HEK293T (cell line): ENCODE measurements around the gene CD59.
"Not testable (repeated sequence)": the region's sequence is repeated elsewhere in the genome, so short reads cannot be mapped to it uniquely, and the experiment has no call there.

Experiments
- CTCF ChIA-PET: fragments of 350-600 bp; formaldehyde crosslinking; extraction: SDS; loops from one replicate; lab custom pipeline; 2021; ENCODE audit warnings: antibody characterized with exemption, inconsistent platforms; lab: Yijun Ruan, JAX
- POLR2A ChIA-PET: fragments of 350-600 bp; formaldehyde crosslinking; extraction: SDS; loops from one replicate; lab custom pipeline; 2020; ENCODE audit warnings: antibody characterized with exemption, inconsistent platforms; lab: Yijun Ruan, JAX
- DNase-seq: peaks from one replicate; pipeline ENCODE4 v3.0.0; 2012; ENCODE audit warnings: mixed read lengths; ENCODE audit errors: extremely low spot score
- ARNT ChIP-seq: fragments of 450-650 bp; IDR thresholded peaks from 2 replicates; pipeline ENCODE4 v1.6.1; 2017; ENCODE audit warnings: mild to moderate bottlenecking
- BHLHE40 ChIP-seq: fragments of 450-650 bp; IDR thresholded peaks from 2 replicates; pipeline ENCODE4 v1.6.1; 2016; ENCODE audit warnings: mild to moderate bottlenecking, moderate library complexity, borderline replicate concordance
- CTBP1 ChIP-seq: fragments of 450-650 bp; IDR thresholded peaks from 2 replicates; pipeline ENCODE4 v1.6.1; 2016; ENCODE audit warnings: borderline replicate concordance
- ELF4 ChIP-seq: fragments of 450-650 bp; IDR thresholded peaks from 2 replicates; pipeline ENCODE4 v1.6.1; 2017; ENCODE audit warnings: antibody characterized with exemption
- FOXA1 ChIP-seq: fragments of 450-650 bp; IDR thresholded peaks from 2 replicates; pipeline ENCODE4 v1.6.1; 2016; ENCODE audit warnings: mild to moderate bottlenecking
- FOXK2 ChIP-seq: fragments of 450-650 bp; IDR thresholded peaks from 2 replicates; pipeline ENCODE4 v1.6.1; 2016; ENCODE audit warnings: mild to moderate bottlenecking
- FOXM1 ChIP-seq: fragments of 450-650 bp; IDR thresholded peaks from 2 replicates; pipeline ENCODE4 v1.6.1; 2017; ENCODE audit warnings: mild to moderate bottlenecking, borderline replicate concordance
- HDGF ChIP-seq: fragments of 450-650 bp; IDR thresholded peaks from 2 replicates; pipeline ENCODE4 v1.6.1; 2017; ENCODE audit warnings: antibody characterized with exemption, borderline replicate concordance
- L3MBTL2 ChIP-seq: fragments of 450-650 bp; conservative IDR thresholded peaks from 2 replicates; pipeline ENCODE4 v1.6.1; 2016; ENCODE audit warnings: mild to moderate bottlenecking
- LEF1 ChIP-seq: fragments of 450-650 bp; IDR thresholded peaks from 2 replicates; pipeline ENCODE4 v1.6.1; 2017; ENCODE audit warnings: mild to moderate bottlenecking, borderline replicate concordance
- NFRKB ChIP-seq: fragments of 450-650 bp; IDR thresholded peaks from 2 replicates; pipeline ENCODE4 v1.6.1; 2016; ENCODE audit warnings: mild to moderate bottlenecking, moderate library complexity
- PKNOX1 ChIP-seq: fragments of 450-650 bp; IDR thresholded peaks from 2 replicates; pipeline ENCODE4 v1.6.1; 2016
- SP1 ChIP-seq: fragments of 450-650 bp; IDR thresholded peaks from 2 replicates; pipeline ENCODE4 v1.6.1; 2017
- SUZ12 ChIP-seq: fragments of 450-650 bp; IDR thresholded peaks from 2 replicates; pipeline ENCODE4 v1.6.1; 2016; ENCODE audit warnings: mild to moderate bottlenecking
- TARDBP ChIP-seq: fragments of 450-650 bp; IDR thresholded peaks from 2 replicates; pipeline ENCODE4 v1.6.1; 2016
- ZNF384 ChIP-seq: fragments of 450-650 bp; IDR thresholded peaks from 2 replicates; pipeline ENCODE4 v1.6.1; 2016

CD59 gene

DNA sequence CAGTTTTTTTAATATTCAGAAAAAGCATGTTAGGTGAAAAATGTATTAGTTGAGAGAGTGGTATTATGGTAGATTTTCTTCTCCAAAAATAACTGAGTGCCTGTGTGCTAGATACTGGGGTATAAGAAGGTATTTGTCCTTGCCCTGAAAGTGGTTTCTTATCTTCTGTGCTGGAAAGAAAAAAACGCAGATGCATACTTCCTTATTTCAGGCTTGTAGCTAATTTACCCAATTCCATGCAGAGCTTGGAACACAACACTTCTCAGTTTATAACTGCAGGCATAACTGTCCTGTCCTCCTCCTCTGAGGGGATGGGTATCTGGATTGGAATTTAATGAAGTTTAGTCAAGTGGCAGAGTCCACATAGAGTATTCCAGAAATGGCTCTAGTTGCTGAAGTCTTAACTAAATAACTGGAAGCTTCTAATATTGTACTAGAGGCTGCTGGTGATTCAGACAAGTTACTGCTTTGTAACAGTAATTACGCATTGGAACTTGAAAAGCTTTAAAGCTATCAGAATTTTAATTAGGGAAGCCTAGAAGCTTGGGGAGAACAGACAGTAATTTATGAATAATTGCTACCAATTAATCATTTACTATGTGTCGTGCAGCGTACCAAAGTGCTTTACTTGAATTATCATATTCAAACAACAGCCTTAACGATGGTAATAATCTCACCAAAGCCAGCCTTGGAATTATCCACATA, 22.9 kb downstream of the CD59 start:
- CTCF ChIA-PET = no interaction called here
- POLR2A ChIA-PET = no interaction called here
- no peak for TF ChIP-seq L3MBTL2
- no peak for TF ChIP-seq PKNOX1
- no peak for TF ChIP-seq SUZ12
- TF ChIP-seq SP1 = no peak
- no peak for TF ChIP-seq TARDBP
- TF ChIP-seq FOXM1 = no peak
- TF ChIP-seq FOXA1 = no peak
- TF ChIP-seq BHLHE40 = no peak
- TF ChIP-seq NFRKB = no peak
- TF ChIP-seq FOXK2 = no peak
- no peak for TF ChIP-seq ZNF384
- TF ChIP-seq CTBP1 = no peak
- no peak for TF ChIP-seq ELF4
- TF ChIP-seq HDGF = no peak
- no peak for TF ChIP-seq ARNT
- TF ChIP-seq LEF1 = no peak
- DNase-seq = no peak

GRCh38 chr11:33712436-33712835, 23.8 kb downstream of the CD59 start:
- ChIA-PET CTCF (interaction anchor here (0.6 kb wide), 1 partner anchor 9 kb away, joined by 3 read pairs; no protein-coding TSS in a partner anchor), POLR2A (no interaction called here)
- no peak for TF ChIP-seq FOXM1
- DNase-seq = no peak

DNA sequence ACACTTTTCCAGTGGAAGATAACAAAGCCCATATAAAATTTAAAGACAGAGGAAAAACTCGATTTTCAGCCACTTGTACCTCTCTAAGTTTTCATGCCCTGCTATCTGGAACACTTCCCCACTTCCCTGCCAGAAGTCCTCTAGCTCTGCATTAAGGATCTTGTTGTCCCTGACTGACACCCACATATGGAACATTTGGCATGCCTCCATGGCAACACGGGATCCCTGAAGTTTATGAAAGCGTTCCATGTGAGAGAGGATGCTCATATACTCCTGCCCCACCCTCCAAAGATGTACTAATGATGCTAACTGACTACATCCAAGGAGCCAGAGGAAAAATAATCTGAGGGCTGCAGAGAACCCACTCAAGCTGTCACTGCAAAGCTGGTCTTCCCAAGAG, 26.8 kb downstream of the CD59 start:
- CTCF ChIA-PET = no interaction called here
- POLR2A ChIA-PET = interaction anchor here (0.7 to 1.3 kb wide), 3 partner anchors 9 to 17 kb away, joined by 3 to 5 read pairs (median 3); partner anchors contain the start of gene C11orf91
- TF ChIP-seq FOXA1 (no peak), SP1 (no peak), FOXM1 (no peak), SUZ12 (no peak), LEF1 (no peak), ELF4 (no peak), PKNOX1 (no peak), ZNF384 (no peak), NFRKB (no peak), L3MBTL2 (no peak), HDGF (no peak), ARNT (no peak), BHLHE40 (no peak)
- no peak for DNase-seq

GRCh38 chr11:33708985-33709384, 27.2 kb downstream of the CD59 start:
- CTCF ChIA-PET = no interaction called here
- no peak for DNase-seq
- POLR2A ChIA-PET = interaction anchor here (1.3 kb wide), 1 partner anchor 8 kb away, joined by 5 read pairs; the partner anchor contains the start of gene C11orf91
- TF ChIP-seq NFRKB (no peak), TARDBP (no peak), SP1 (no peak), HDGF (no peak), ARNT (no peak), ELF4 (no peak), BHLHE40 (no peak), L3MBTL2 (no peak), PKNOX1 (no peak), CTBP1 (no peak), LEF1 (no peak), FOXM1 (no peak), FOXK2 (no peak), ZNF384 (no peak), SUZ12 (no peak), FOXA1 (no peak)

- DNase-seq, CTCF ChIA-PET, POLR2A ChIA-PET: not testable (repeated sequence)
These were observed 28.4 kb downstream of the CD59 start for GRCh38 chr11:33707831-33708230.

DNA sequence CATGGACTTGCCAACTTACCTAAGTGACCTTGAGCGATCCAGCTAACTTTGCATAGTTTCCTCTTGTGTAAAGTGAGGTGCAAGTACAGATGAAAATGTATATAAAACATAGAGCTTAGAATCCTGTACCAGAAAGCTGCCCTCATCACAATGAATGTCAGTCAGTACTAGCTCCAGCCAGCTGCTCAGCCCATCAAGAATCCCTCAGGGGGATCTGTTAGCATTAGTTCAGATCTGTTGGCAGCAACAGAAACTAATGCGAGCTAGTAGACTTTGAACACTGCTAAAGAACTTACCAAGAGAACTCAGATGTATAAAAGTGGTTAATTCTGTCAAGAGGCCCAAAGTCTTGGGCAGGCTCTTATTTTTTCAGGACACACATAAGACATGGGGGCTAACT, 29.3 kb downstream of the CD59 start:
- DNase-seq = no peak
- POLR2A ChIA-PET = no interaction called here
- TF ChIP-seq L3MBTL2 (no peak), FOXM1 (no peak), ZNF384 (no peak), ELF4 (no peak), SP1 (no peak), TARDBP (no peak), FOXK2 (no peak), SUZ12 (no peak), CTBP1 (no peak), NFRKB (no peak), ARNT (no peak), LEF1 (no peak), BHLHE40 (no peak), FOXA1 (no peak), PKNOX1 (no peak), HDGF (no peak)
- CTCF ChIA-PET = no interaction called here
